Endothelial cell of umbilical vein (primary cell): ENCODE results near the gene GPLD1. TPM values are rescaled to one million over a fixed set of nuclear protein-coding genes. Genes with fewer than 3 reads are reported as not detected.

Source experiments
- BruUV-seq: library from RNA; stranded (reverse); fragments of 400-500 nt; replicated peaks from 2 replicates; lab custom pipeline; 2021; lab: Mats Ljungman, UMichigan
- CTCF ChIA-PET: fragments of 300-600, 350-600 bp; sonication (Branson Sonifier 250); formaldehyde crosslinking; loops from one replicate; lab custom pipeline; 2021; ENCODE audit warnings: antibody characterized with exemption, inconsistent platforms; lab: Charles Lee
- POLR2A ChIA-PET: fragments of 300-600, 350-600 bp; sonication (Branson Sonifier 250); formaldehyde crosslinking; loops from one replicate; lab custom pipeline; 2021; ENCODE audit warnings: antibody characterized with exemption, inconsistent platforms; lab: Charles Lee
- DNase-seq: peaks from one replicate; pipeline ENCODE4 v3.0.0-alpha.2; 2011; ENCODE audit warnings: low read depth, low spot score
- FAIRE-seq: peaks from 2 replicates; lab custom pipeline; 2011; peaks lifted over from hg19 to GRCh38; lab: Jason Lieb, UNC
- H2AFZ ChIP-seq: 2 replicates; pipeline ENCODE4 v1.6.0; 2012; ENCODE audit warnings: low read depth, low read length, control low read depth, inconsistent platforms
- H3K27ac ChIP-seq: 2 replicates; pipeline ENCODE4 v1.5.1; 2011; ENCODE audit warnings: low read depth, mild to moderate bottlenecking, control low read depth, low read length, moderate library complexity; ENCODE audit not compliant: insufficient read depth
- H3K27me3 ChIP-seq, 2 experiments: 2 replicates each; pipeline versions ENCODE4 v1.6.0 to v1.6.1; 2011; ENCODE audit warnings: low read length in 2 of 2, mixed read lengths in 1 of 2; ENCODE audit not compliant: control insufficient read depth in 2 of 2, insufficient read depth in 2 of 2
- H3K36me3 ChIP-seq, 2 experiments: 2 replicates in 1 of 2; 3 replicates in 1 of 2; pipeline ENCODE4 v1.5.1; 2011; ENCODE audit warnings: low read length in 2 of 2, mild to moderate bottlenecking in 1 of 2, moderate library complexity in 1 of 2; ENCODE audit not compliant: control insufficient read depth in 2 of 2, insufficient read depth in 2 of 2; ENCODE audit errors: extremely low read depth in 1 of 2
- H3K4me1 ChIP-seq: 3 replicates; pipeline ENCODE4 v1.5.1; 2011; ENCODE audit warnings: mild to moderate bottlenecking, low read length; ENCODE audit not compliant: control insufficient read depth, insufficient read depth; ENCODE audit errors: extremely low read depth
- H3K4me2 ChIP-seq: 2 replicates; pipeline ENCODE4 v1.6.1; 2011; ENCODE audit warnings: low read length, control low read depth, mixed read lengths; ENCODE audit not compliant: insufficient read depth
- H3K4me3 ChIP-seq, 3 experiments: fragments of 200-600 bp in 1 of 3; sonication (generic), shearing (Covaris generic) in 1 of 3; replicated peaks in 1 of 3; 2 replicates each; pipeline ENCODE4 v1.5.1; 2011 to 2016; ENCODE audit warnings: control low read depth in 3 of 3, low read length in 3 of 3, mild to moderate bottlenecking in 2 of 3, inconsistent platforms in 1 of 3, low read depth in 1 of 3, moderate library complexity in 1 of 3; ENCODE audit not compliant: insufficient read depth in 1 of 3
- H3K79me2 ChIP-seq: 2 replicates; pipeline ENCODE4 v1.6.0; 2012; ENCODE audit warnings: low read length, inconsistent platforms; ENCODE audit not compliant: control insufficient read depth, insufficient read depth
- H3K9ac ChIP-seq: replicated peaks from 2 replicates; pipeline ENCODE3; 2011; ENCODE audit warnings: low read length, control low read depth; ENCODE audit not compliant: insufficient read depth; ENCODE audit errors: extremely low read depth
- H3K9me1 ChIP-seq: replicated peaks from 3 replicates; pipeline ENCODE4 v1.6.0; 2011; ENCODE audit warnings: mild to moderate bottlenecking, low read length; ENCODE audit not compliant: control insufficient read depth, insufficient read depth; ENCODE audit errors: extremely low read depth
- H3K9me3 ChIP-seq: replicated peaks from 2 replicates; pipeline ENCODE4 v1.5.1; 2012; ENCODE audit warnings: low read length, inconsistent platforms; ENCODE audit not compliant: control insufficient read depth, insufficient read depth
- H4K20me1 ChIP-seq: replicated peaks from 2 replicates; pipeline ENCODE3; 2011; ENCODE audit warnings: mild to moderate bottlenecking, low read length; ENCODE audit not compliant: control insufficient read depth, insufficient read depth; ENCODE audit errors: extremely low read depth
- CTCF ChIP-seq, 2 donors: IDR thresholded peaks; 1 replicate in 1 of 2; 2 replicates in 1 of 2; pipeline ENCODE4 v1.5.1; 2011; ENCODE audit warnings: low read length in 2 of 2, mild to moderate bottlenecking in 2 of 2, moderate library complexity in 2 of 2, control low read depth in 1 of 2, inconsistent platforms in 1 of 2, low read depth in 1 of 2; ENCODE audit not compliant: insufficient read depth in 1 of 2; ENCODE audit errors: extremely low read depth in 1 of 2
- EZH2 ChIP-seq: IDR thresholded peaks from 2 replicates; pipeline ENCODE4 v1.6.1; 2012; ENCODE audit warnings: borderline replicate concordance, low read depth, mild to moderate bottlenecking, moderate library complexity, low read length, inconsistent platforms; ENCODE audit not compliant: severe bottlenecking
- FOS ChIP-seq: IDR thresholded peaks from 2 replicates; pipeline ENCODE4 v1.6.1; 2011; ENCODE audit warnings: mild to moderate bottlenecking, low read length, moderate library complexity, borderline replicate concordance; ENCODE audit not compliant: insufficient read depth
- GATA2 ChIP-seq: IDR thresholded peaks from 2 replicates; pipeline ENCODE4 v1.7.0; 2011; ENCODE audit warnings: low read depth, mild to moderate bottlenecking, moderate library complexity, mixed read lengths, low read length; ENCODE audit not compliant: insufficient read length, insufficient read depth
- JUN ChIP-seq: IDR thresholded peaks from 2 replicates; pipeline ENCODE4 v1.6.1; 2011; ENCODE audit warnings: borderline replicate concordance, low read depth; ENCODE audit not compliant: insufficient read length, insufficient read depth
- MYC ChIP-seq: IDR thresholded peaks from one replicate; pipeline ENCODE4 v1.6.1; 2011; ENCODE audit warnings: mild to moderate bottlenecking, low read depth, low read length
- POLR2A ChIP-seq: IDR thresholded peaks from 2 replicates; pipeline ENCODE4 v1.6.1; 2012; ENCODE audit warnings: low read depth, mild to moderate bottlenecking, control low read depth, low read length
- POLR2AphosphoS5 ChIP-seq: IDR thresholded peaks from 2 replicates; pipeline ENCODE4 v1.6.1; 2012; ENCODE audit warnings: low read depth, mild to moderate bottlenecking, control low read depth, low read length, moderate library complexity; ENCODE audit not compliant: insufficient read depth
- dilution Hi-C: fragments of 300-500 bp; cut with MboI; formaldehyde crosslinking; loops from one replicate; pipeline ENCODE4 v1.15.0; 2019; ENCODE audit warnings: low sequenced_read_pairs; ENCODE audit not compliant: extremely low pct_ligation_motif_present
- intact Hi-C: fragments of 100-400 bp; cut with micrococcal nuclease; formaldehyde crosslinking; loops from one replicate; pipeline ENCODE4 v1.10.0; 2022
- polyA plus RNA-seq, 4 experiments: library from polyadenylated mRNA; depleted of rRNA in 3 of 4; stranded (reverse) in 3 of 4; unstranded in 1 of 4; fragments of >200 nt; gene quantifications; 2 replicates each; pipeline versions ENCODE4 v1.2.1 to v1.2.3, GENCODE V29; 2011 to 2012; ENCODE audit warnings: missing spikeins in 1 of 4
- total RNA-seq: library from RNA; stranded (reverse); gene quantifications from 2 replicates; pipeline ENCODE4 v1.2.3, GENCODE V29; 2021
- TF ChIP-seq, protein P1 (sequence below): IDR thresholded peaks from 2 replicates; pipeline ENCODE4 v1.6.1; 2011; ENCODE audit not compliant: insufficient read depth, insufficient read length

The GPLD1 gene
- total and polyA plus RNA-seq, 2 donors (not counting 3 experiments of a cell fraction or from before 2014, with no cell fraction given) = 0.03 to 0.53 TPM

- Histone ChIP-seq H3K27me3 (no peaks in the 10 kb centered on the region), H3K4me1 (no peaks in the 10 kb centered on the region), H3K9ac (no peak overlapping the region), H3K36me3 (peaks cover 10 to 15% of the 10 kb centered on the region in 2 experiments), H2AFZ (no peak overlapping the region), H3K9me1 (no peaks in the 10 kb centered on the region), H3K4me3 (no peak overlapping the region), H3K79me2 (no peaks in the 10 kb centered on the region), H4K20me1 (no peaks in the 10 kb centered on the region), H3K4me2 (no peak overlapping the region), H3K9me3 (no peaks in the 10 kb centered on the region), H3K27ac (no peak overlapping the region)
- CTCF ChIA-PET = no interaction called here
- POLR2A ChIA-PET = no interaction called here
- FAIRE-seq (no peak), DNase-seq (no peak)
- intact Hi-C loops (no loop called here), dilution Hi-C loops (no loop called here)
- TF ChIP-seq POLR2A (no peak), POLR2AphosphoS5 (no peak), FOS (no peak), JUN (no peak)
- TF ChIP-seq, protein P1, sequence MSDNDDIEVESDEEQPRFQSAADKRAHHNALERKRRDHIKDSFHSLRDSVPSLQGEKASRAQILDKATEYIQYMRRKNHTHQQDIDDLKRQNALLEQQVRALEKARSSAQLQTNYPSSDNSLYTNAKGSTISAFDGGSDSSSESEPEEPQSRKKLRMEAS = no peak
- BruUV-seq = no TSS peak
Measured at GRCh38 chr6:24412294-24412693, 77.1 kb downstream of the GPLD1 start.

GRCh38 chr6:24410622-24411021 lies 78.8 kb downstream of the GPLD1 start:
- intact Hi-C loops = no loop called here
- Histone ChIP-seq H2AFZ (no peak overlapping the region), H3K4me1 (no peaks in the 10 kb centered on the region), H3K9ac (no peak overlapping the region), H3K4me3 (no peak overlapping the region), H3K79me2 (no peaks in the 10 kb centered on the region), H3K27ac (no peak overlapping the region), H3K9me3 (no peaks in the 10 kb centered on the region), H3K9me1 (no peaks in the 10 kb centered on the region), H3K27me3 (no peaks in the 10 kb centered on the region), H3K4me2 (no peak overlapping the region), H4K20me1 (no peaks in the 10 kb centered on the region), H3K36me3 (peaks cover 6 to 12% of the 10 kb centered on the region in 2 experiments)
- TF ChIP-seq, protein P1 = no peak
- TF ChIP-seq EZH2 (no peak), CTCF (IDR thresholded peaks at IDR 0.05; ENCODE audit: extremely low read depth in 1 of 2, insufficient read depth in 1 of 2, low read depth in 1 of 2, low read length in 2 of 2) (no peak), JUN (no peak), POLR2A (no peak), GATA2 (no peak), POLR2AphosphoS5 (no peak), MYC (no peak), FOS (no peak)
- CTCF ChIA-PET = no interaction called here
- DNase-seq (no peak), FAIRE-seq (no peak)
- POLR2A ChIA-PET = no interaction called here
- dilution Hi-C loops = no loop called here
- no TSS peak for BruUV-seq
